Urothelium cell line (cell line): ENCODE measurements around the gene DDIAS.
"Not testable (repeated sequence)": the region's sequence is repeated elsewhere in the genome, so short reads cannot be mapped to it uniquely, and the experiment has no call there.

ENCODE experiments used
- DNase-seq: peaks from one replicate; pipeline ENCODE4 v3.0.0; 2011; ENCODE audit warnings: low spot score, mixed read lengths
- FAIRE-seq: peaks from 2 replicates; lab custom pipeline; 2011; peaks lifted over from hg19 to GRCh38; lab: Jason Lieb, UNC

Gene DDIAS

GRCh38 chr11:82889133-82890001, 12.2 kb upstream of the DDIAS start:
- DNase-seq (no peak), FAIRE-seq (no peak)

DNA sequence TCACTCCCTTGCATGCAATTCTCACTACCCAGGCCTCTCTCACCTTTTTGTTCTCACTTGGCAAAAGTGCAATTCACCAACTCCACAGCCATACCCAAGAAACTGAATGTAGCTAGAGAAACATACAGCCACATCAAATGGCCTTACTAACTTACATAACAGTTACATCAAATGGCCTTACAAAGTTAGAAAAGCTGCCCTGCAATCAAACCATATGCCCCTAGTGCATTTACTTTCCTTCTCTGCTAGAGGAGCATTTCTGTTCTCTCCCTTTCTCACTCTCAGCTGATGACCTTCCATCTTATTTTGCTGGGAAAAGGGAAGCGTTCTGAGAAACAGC, 11.6 kb upstream of the DDIAS start:
- no peak for FAIRE-seq

DNA sequence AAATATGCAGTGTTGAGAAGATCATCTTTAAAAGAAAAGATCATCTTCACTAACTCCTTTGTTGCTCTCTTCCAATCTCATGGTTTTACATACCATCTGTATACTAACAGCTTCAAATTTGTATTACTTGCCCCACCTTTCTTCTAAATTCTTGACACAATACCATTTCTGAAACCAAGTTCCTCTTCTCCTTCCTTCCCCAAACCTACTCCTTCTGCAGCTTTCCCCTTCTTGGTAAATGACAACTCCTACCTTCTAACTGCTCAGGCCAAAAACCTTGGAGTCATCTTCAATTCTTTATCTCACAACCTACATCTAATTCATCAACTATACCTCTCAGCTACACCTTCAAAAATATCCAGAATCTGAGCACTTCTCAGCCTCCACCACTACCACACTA, 10.6 kb upstream of the DDIAS start:
- DNase-seq (no peak), FAIRE-seq (no peak)

More for the DNA sequence above, 11.6 kb upstream of the DDIAS start:
- DNase-seq = no peak

GRCh38 chr11:82892611-82893169, 8.8 kb upstream of the DDIAS start:
- DNase-seq (no peak), FAIRE-seq (peak; percentile 89)

DNA sequence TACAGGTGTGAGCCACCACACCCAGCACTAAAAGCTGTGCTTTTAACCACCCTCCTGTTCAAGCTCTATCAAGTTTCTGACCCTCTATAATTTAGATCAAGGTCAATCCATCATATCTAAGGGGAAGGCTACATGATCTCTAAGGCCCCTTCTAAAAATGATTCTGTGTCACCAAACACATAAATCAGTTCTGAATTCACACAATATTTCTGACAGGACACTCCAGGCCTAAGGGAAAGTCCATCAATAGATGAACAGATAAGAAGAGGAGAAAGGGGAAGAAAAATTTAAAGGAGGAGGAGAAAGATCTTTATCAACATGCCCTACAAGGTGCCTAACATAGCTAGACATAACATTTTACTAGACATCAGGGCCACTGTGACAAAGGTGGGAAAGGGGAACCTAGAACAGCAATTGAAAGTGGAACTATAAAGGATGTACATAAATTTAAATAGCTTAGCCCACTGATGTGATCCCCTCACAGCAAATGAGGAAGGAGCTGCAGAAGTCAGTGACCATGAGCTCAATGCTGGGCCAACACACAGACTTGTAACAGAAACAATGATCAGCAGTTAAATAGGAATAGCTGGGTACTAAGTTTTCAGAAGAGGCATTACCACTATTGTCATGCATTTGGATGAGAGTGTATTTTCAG, 6.0 kb upstream of the DDIAS start:
- no peak for FAIRE-seq

DNA sequence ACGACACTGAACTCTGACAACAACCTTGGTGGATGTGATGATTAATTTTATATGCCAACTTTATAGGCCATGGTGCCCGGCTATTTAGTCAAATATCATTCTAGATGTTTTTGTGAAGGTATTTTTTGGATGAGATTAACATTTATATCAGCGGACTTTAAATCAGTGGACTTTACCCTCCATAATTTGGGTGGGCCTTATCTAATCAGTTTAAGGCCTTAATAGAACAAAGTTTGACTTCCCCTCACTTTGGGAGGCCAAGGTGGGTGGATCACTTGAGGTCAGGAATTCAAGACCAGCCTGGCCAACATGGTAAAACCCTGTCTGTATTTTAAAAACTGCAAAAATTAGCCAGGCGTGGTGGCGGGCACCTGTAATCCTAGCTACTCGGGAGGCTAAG, 5.4 kb upstream of the DDIAS start:
- FAIRE-seq (no peak), DNase-seq (no peak)

More for the DNA sequence above, 6.0 kb upstream of the DDIAS start:
- DNase-seq = no peak

- FAIRE-seq (no peak), DNase-seq (no peak)
These were observed 3.3 kb upstream of the DDIAS start for GRCh38 chr11:82898241-82898640.

- DNase-seq = no peak
- no peak for FAIRE-seq
These were observed 2.2 kb upstream of the DDIAS start for GRCh38 chr11:82899186-82899820.

DNA sequence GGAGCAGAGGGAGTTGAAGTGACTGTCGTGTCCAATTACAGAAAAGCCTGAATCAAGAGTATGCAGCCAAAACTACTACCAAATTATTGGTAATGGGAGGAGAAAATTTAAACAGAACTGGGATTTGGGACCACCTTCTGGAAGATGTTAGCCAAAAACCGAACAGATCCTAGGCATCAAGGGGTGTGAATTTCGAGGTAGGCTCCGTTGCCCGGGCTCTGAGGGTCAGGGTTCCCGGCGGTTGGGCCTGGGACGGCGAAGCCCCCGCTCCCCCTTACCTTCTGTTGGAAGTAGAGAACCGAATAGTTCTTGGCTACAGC, 1.6 kb upstream of the DDIAS start:
- FAIRE-seq = no peak

DNA sequence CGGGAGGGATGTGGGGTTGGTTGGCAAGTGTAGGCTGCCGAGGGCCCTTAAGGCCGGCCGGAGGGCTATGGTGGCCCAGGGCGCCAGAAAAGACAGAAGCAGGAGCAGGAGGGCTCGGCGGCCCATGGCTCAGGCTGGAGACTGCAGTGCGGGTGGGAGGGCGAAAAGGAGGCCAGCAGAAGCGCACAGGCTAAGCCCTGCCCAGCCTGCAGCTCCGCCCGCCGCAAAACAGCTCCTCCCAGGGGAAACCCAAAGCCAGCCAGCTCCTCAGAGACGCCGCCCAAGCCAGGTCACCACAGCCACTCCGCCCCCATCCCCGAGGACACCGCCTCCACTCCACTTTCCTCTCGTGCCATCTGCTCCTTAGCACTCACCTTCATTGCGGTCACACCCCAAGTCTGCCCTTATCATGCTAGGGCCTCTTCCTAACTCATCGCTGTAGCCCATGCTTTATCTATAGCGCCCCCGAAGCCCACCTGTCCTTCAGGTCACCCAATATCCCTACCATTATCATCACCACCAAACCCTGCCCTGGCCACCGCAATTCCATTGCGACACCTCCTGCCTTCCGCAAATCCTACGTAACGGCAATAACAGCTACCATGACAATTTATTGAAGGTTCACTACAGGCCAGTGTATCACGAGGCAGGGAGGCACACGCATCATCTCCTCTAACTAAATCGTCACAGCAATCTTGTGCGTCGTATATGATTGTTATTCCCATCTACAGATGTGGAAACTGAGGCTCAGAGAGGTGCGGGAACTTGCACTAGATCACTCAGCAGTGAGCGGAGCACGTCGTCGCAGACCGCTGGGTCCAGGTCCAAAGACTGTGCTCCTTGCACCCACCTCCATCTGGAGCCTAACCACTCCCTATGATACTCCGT, 1.0 kb upstream of the DDIAS start, which contains the start of gene PRCP:
PRCP (minus strand) TSS at position 154 of the 888 bp plus-strand sequence; CDS start at position 126, 28 bp downstream.
- peak; percentile 98 for DNase-seq
- peak; percentile 83 for FAIRE-seq

More for the DNA sequence above, 1.6 kb upstream of the DDIAS start:
- DNase-seq = no peak

GRCh38 chr11:82901922-82902485, 468 bp downstream of the DDIAS start:
- FAIRE-seq (no peak), DNase-seq (no peak)

GRCh38 chr11:82902880-82903279, 1.3 kb downstream of the DDIAS start:
- FAIRE-seq (no peak), DNase-seq (no peak)

DNA sequence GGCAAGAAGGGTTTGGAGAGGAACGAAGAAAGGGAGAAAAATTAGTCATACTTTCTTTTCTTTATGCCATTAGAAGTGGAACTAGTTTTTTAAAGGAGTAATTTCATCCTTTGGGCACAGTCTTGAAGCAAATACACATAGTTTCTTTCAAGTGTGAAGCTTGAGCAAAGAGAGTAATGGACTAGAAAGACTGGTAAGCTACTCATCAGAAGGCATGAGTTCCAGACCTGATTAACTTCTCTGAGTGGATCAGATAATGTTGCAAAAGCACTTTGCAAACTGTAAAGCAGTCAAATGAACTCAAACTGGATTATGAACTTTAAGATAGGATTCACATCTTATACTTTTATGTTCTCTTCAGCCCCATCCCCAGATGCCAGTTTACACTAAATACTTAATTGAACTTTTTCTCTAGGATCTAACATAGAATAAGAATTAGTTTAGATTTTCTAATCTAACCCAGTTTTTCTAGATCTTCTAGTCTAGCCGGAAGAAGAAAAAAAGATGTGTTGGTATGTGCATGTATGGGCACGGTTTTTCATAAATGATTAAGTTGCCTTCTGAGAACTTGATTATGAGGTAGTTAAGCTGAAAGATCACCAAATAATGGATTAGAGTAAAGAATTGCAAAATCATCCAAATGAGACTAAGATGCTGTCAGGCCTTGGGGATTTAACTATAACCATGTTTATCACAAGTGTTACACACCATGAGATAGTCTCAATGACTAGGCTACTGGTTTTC, 2.5 kb downstream of the DDIAS start:
- FAIRE-seq = no peak
- DNase-seq = no peak

- FAIRE-seq = no peak
- no peak for DNase-seq
These were observed 4.7 kb downstream of the DDIAS start for GRCh38 chr11:82906236-82906635.

- FAIRE-seq (no peak), DNase-seq (no peak)
These were observed 5.4 kb downstream of the DDIAS start for GRCh38 chr11:82906931-82907330.

GRCh38 chr11:82907371-82907770, 5.8 kb downstream of the DDIAS start:
- FAIRE-seq (no peak), DNase-seq (no peak)

- FAIRE-seq (no peak), DNase-seq (no peak)
These were observed 6.8 kb downstream of the DDIAS start for GRCh38 chr11:82908311-82908710.

DNA sequence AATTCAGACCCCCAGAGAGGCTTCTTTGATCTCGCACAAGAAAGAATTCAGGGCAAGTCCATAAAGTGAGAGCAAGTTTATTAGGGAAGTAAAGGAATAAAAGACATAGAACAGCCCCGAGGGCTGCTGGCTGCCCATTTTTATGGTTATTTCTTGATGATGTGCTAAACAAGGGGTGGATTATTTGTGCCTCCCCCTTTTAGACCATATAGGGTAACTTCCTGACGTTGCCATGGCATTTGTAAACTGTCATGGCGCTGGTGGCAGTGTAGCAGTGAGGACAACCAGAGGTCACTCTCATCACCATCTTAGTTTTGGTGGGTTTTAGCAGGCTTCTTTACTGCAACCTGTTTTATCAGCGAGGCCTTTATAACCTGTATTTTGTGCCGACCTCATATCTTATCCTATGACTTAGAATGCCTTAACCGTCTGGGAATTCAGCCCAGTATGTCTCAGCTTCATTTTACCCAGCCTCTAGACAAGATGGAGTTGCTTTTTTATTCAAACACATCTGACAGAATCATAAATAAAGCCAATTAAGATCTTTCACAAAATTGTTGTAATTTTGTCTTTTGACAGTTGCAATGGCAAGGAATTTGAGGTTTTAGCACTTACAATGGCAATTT, 7.6 kb downstream of the DDIAS start:
- DNase-seq (no peak), FAIRE-seq (no peak)

- FAIRE-seq, DNase-seq: not testable (repeated sequence)
These were observed 18.2 kb downstream of the DDIAS start for GRCh38 chr11:82919786-82920185.
